ENCODE measurements around the gene CABCOCO1. TPM values are rescaled to one million over a fixed set of nuclear protein-coding genes. Genes with fewer than 3 reads are reported as not detected.
A peak's percentile ranks its signal among the peaks of the same experiment; 100 is the strongest.

Gene CABCOCO1
- total RNA-seq, 1 donor from 2014 or later, result not detected

DNA sequence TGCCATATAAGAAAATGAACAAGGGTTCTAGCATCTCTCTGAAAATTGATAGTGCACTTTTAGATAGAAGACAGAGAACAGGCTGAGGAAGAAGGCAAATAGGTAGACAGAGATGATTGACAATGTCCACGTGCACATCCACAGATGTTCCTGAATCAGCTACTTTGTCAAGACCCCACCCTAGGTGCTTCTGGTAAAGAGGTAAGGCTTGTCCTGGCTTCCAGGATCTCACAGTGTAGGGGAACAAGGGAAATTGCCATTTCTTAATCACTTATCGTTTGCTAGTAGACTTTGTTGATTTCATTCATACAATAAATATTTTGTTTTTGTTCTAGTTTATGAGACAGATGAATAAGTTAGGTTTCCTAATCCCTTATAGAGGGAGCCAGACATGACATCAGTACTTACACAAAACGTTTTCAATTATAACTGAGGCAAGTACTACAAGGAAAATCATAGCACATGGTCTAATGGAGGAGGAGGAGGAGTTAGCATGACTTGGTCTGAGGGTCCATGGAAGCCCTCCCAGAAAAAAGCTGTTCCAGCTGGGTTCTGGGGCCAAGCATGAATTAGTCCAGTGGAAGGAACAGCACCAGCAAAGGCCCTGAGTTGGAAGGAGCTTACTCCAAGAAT, 122.9 kb downstream of the CABCOCO1 start:
- Mint-ChIP-seq H3K9me3 (peaks cover 11% of the 10 kb centered on the region), H3K36me3 (ENCODE audit: low read depth) (no peaks in the 10 kb centered on the region), H3K27ac (peak overlapping the region; percentile 37), H3K4me3 (no peak overlapping the region), H3K27me3 (ENCODE audit: insufficient read depth) (no peaks in the 10 kb centered on the region), H3K4me1 (ENCODE audit: low read depth) (peaks cover 54% of the 10 kb centered on the region)
- intact Hi-C loops (cut with micrococcal nuclease), result loop anchor here (2.0 to 5.0 kb wide), 3 partner anchors 97 to 498 kb away; no protein-coding TSS in a partner anchor
- no peak for DNase-seq (ENCODE audit: low spot score)

DNA sequence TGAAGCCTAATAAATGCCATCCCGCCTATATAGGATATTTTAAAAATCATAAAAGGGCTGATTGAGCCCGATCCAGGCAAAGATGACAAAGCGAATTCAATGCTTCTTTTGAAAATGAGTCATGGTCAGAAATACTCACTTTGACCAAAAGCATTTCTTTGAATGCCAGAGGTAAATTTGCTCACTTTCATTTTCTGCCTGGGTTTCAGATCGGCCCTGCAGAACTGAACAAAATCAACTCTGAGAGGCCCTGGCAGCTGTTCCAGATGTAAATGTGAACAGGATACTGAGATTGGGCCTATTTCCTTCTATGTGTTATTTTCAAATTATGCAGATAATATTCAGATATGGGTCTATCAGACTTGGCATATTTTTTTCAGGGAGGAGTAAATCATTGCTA, 124.0 kb downstream of the CABCOCO1 start:
- no peak overlapping the region for H3K27ac Mint-ChIP-seq
- DNase-seq (ENCODE audit: low spot score), result no peak
- H3K4me3 Mint-ChIP-seq, result no peak overlapping the region

DNA sequence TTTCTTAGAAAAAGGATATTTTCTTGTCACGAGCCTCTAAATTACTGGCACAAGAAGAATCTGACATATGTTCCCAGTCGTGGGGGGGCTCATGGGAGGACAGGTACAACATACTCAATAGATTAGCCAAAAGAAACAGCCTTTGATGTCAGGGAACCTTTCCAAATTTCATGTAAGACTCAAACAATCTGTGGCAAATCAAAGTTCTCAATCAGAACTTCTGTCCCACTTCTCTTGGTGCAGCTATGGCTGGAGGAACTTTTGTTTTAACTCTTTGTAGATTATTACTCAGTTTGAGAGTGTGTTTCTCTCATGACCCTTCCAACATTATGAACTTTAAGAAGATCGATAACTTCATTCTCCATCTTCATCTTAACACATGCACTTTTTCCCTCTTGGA, 124.4 kb downstream of the CABCOCO1 start:
- peaks cover 47% of the 10 kb centered on the region for H3K4me1 Mint-ChIP-seq (ENCODE audit: low read depth)
- no peak for DNase-seq (ENCODE audit: low spot score)
- H3K27ac Mint-ChIP-seq, result no peak overlapping the region
- H3K27me3 Mint-ChIP-seq (ENCODE audit: insufficient read depth), result no peaks in the 10 kb centered on the region
- H3K9me3 Mint-ChIP-seq, result peaks cover 7% of the 10 kb centered on the region
- H3K4me3 Mint-ChIP-seq, result no peak overlapping the region
- intact Hi-C loops (cut with micrococcal nuclease), result loop anchor here (5.0 kb wide), 1 partner anchor 500 kb away; no protein-coding TSS in a partner anchor
- no peaks in the 10 kb centered on the region for H3K36me3 Mint-ChIP-seq (ENCODE audit: low read depth)

More for the DNA sequence above, 124.0 kb downstream of the CABCOCO1 start:
- Mint-ChIP-seq H3K36me3 (ENCODE audit: low read depth) (no peaks in the 10 kb centered on the region), H3K4me1 (ENCODE audit: low read depth) (peaks cover 51% of the 10 kb centered on the region), H3K9me3 (peaks cover 11% of the 10 kb centered on the region), H3K27me3 (ENCODE audit: insufficient read depth) (no peaks in the 10 kb centered on the region)
- intact Hi-C loops (cut with micrococcal nuclease), result loop anchor here (5.0 kb wide), 1 partner anchor 499 kb away; no protein-coding TSS in a partner anchor

DNA sequence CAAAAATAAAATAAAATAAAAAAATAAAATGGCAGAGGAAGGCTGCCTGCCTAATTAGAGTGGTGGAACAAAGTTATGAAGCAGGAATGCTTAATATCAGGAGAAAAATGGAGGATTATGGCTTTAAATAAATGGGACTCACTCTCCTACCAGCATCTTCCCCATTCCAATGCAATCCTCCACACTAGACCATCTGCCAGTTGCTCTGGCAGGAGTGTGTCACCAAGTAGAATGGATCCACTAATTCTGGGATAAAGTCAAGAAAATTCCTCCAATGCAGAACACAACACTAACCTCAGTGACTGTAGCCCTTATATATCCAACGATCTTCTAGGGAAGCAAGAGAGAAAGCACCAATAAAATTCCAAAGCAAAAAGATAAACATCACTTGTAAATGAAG, 126.3 kb downstream of the CABCOCO1 start:
- Mint-ChIP-seq H3K4me3 (no peak overlapping the region), H3K4me1 (ENCODE audit: low read depth) (peaks cover 36% of the 10 kb centered on the region), H3K9me3 (peaks cover 2% of the 10 kb centered on the region), H3K27ac (no peak overlapping the region), H3K27me3 (ENCODE audit: insufficient read depth) (no peaks in the 10 kb centered on the region), H3K36me3 (ENCODE audit: low read depth) (no peaks in the 10 kb centered on the region)
- DNase-seq (ENCODE audit: low spot score), result no peak
- intact Hi-C loops (cut with micrococcal nuclease), result loop anchor here (5.0 kb wide), 1 partner anchor 502 kb away; no protein-coding TSS in a partner anchor

DNA sequence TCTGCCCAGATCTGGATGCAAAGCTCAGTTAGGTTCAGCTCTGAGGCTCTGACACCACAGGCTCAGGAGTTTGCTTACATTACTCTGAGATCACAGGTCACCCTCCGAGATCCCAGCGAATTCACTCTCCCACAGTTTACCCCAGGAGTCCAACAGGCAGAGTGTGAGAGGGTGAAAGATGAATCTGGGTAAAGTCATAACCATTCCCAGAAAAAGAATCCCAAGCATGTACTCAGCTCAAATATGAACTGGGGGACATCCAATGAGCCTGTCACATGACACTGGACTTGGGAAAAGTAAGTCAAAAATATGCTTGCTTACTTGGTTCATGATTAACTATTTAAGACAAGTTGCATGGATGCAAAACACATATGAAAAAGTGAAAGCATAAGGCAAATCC, 128.5 kb downstream of the CABCOCO1 start:
- Mint-ChIP-seq H3K27ac (no peak overlapping the region), H3K27me3 (ENCODE audit: insufficient read depth) (peaks cover under 1% of the 10 kb centered on the region), H3K9me3 (no peaks in the 10 kb centered on the region), H3K4me1 (ENCODE audit: low read depth) (peaks cover 15% of the 10 kb centered on the region), H3K4me3 (no peak overlapping the region), H3K36me3 (ENCODE audit: low read depth) (no peaks in the 10 kb centered on the region)
- intact Hi-C loops (cut with micrococcal nuclease), result no loop called here
- DNase-seq (ENCODE audit: low spot score), result no peak

DNA sequence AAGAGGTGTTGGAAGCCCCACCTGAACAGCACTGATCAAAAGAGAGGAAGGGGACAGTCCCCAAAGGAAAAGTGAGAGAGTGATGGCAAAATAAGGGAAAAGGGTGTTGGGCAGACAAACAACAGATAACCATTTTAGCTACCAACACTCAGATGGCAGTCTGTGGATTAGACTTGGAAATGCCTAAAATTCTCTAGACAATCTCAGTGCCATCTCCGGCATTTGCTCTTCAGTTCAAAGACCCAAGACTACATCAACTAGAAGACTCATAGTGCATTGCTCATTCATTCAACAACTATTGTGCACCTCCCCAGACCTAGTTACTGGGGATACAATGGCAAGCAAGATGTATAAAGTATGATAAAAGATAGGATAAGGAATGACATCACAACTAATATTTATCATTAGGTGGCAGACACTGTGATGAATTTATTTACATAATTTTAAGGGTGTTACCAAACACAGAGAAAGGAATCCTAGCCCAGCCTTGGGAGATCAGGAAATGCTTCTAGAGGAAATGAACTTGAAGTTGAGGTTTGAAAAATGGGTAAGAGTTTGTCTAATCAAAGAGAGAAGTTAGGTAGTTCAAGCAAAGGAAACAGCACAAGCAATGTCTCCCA, 129.5 kb downstream of the CABCOCO1 start:
- DNase-seq (ENCODE audit: low spot score), result no peak
- H3K36me3 Mint-ChIP-seq (ENCODE audit: low read depth), result no peaks in the 10 kb centered on the region
- no peak overlapping the region for H3K27ac Mint-ChIP-seq
- intact Hi-C loops (cut with micrococcal nuclease), result no loop called here
- no peak overlapping the region for H3K4me3 Mint-ChIP-seq
- H3K4me1 Mint-ChIP-seq (ENCODE audit: low read depth), result peaks cover 5% of the 10 kb centered on the region
- H3K27me3 Mint-ChIP-seq (ENCODE audit: insufficient read depth), result peaks cover 3% of the 10 kb centered on the region
- no peaks in the 10 kb centered on the region for H3K9me3 Mint-ChIP-seq

DNA sequence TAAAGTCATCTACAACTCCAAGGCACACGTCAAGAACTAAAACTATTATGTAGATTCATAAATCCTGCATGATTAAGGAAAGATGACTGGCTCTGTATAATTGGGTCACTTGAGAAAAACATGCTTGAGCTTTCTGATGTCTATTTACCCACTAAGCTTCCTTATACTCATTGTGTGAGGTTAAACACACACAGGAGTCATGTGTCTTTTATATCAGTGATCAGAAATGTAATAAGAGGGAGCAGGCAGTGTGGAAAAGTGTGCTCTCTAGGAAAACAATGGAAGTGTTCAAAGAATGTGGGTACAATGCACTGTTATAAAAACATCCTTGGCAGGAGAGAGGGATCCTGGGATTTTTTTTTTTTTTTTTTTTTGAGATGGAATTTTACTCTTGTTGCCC, 130.2 kb downstream of the CABCOCO1 start:
- Mint-ChIP-seq H3K9me3 (no peaks in the 10 kb centered on the region), H3K36me3 (ENCODE audit: low read depth) (no peaks in the 10 kb centered on the region), H3K4me3 (no peak overlapping the region), H3K4me1 (ENCODE audit: low read depth) (no peaks in the 10 kb centered on the region), H3K27ac (no peak overlapping the region), H3K27me3 (ENCODE audit: insufficient read depth) (peaks cover 3% of the 10 kb centered on the region)
- no peak for DNase-seq (ENCODE audit: low spot score)
- intact Hi-C loops (cut with micrococcal nuclease), result no loop called here

DNA sequence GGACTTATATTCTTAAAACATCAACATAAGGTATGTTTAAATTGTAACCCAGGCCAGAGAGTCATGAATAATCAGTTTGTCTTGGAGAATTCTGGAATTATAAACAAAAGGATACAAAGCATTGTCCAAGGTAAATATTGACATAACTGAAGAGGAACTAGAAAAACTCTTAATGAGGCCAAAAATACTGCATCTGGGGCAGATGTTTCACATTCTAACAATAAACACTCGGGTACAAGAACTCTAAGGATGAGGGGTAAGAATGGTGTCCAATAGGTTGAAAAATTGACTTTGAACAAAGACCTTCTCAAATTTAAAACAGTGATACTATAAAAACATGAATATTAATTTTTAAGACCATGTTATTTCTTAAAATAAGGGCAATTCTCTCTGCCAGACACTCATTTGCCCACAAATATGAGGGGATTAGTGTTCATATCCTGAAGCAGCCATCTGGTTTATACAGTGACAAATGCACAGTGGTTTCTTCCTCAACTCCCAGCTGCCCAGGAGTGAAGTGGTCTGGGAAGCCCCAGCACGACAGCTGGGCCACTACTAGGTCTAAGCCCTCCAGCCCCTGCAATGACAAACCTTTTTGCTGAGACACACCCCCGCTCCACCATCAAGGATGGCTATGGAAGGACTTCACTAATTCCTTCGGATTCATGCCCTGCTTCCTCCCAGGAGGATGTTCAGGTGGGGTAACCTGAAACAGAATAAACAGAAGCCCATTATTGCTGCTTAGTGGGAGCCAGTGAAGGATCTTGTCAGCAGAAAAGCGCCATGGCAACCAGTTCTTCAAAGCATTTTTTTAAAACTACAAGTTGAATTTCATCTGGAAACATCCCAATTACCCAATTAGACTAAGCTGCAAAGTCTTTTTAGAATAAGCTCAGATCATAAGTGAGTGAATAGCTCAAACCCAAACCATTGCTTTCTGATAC, 131.3 kb downstream of the CABCOCO1 start:
- no peaks in the 10 kb centered on the region for H3K36me3 Mint-ChIP-seq (ENCODE audit: low read depth)
- no peaks in the 10 kb centered on the region for H3K9me3 Mint-ChIP-seq
- intact Hi-C loops (cut with micrococcal nuclease), result no loop called here
- H3K4me3 Mint-ChIP-seq, result no peak overlapping the region
- DNase-seq (ENCODE audit: low spot score), result no peak
- H3K4me1 Mint-ChIP-seq (ENCODE audit: low read depth), result no peaks in the 10 kb centered on the region
- no peak overlapping the region for H3K27ac Mint-ChIP-seq
- peaks cover 3% of the 10 kb centered on the region for H3K27me3 Mint-ChIP-seq (ENCODE audit: insufficient read depth)

DNA sequence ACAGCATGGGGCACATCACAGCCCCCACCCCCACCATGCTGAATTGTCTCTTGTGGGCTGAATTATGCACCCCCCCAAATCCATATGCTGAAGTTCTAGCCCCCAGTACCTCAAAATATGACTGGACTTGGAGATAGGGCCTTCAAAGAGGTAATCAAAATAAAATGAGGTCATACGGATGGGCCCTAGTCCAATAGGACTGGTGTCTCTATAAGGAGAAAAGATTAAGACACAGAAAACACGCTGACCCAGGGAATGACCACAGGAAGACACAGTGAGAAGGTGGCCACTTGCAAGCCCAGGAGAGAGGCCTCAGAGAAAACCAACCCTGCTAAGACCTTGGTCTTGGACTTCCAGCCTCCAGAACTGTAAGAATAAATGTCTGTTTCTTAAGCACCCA, 132.4 kb downstream of the CABCOCO1 start:
- DNase-seq (ENCODE audit: low spot score), result no peak
- intact Hi-C loops (cut with micrococcal nuclease), result no loop called here
- H3K4me1 Mint-ChIP-seq (ENCODE audit: low read depth), result no peaks in the 10 kb centered on the region
- H3K36me3 Mint-ChIP-seq (ENCODE audit: low read depth), result no peaks in the 10 kb centered on the region
- H3K4me3 Mint-ChIP-seq, result no peak overlapping the region
- H3K9me3 Mint-ChIP-seq, result no peaks in the 10 kb centered on the region
- H3K27me3 Mint-ChIP-seq (ENCODE audit: insufficient read depth), result peaks cover 3% of the 10 kb centered on the region
- H3K27ac Mint-ChIP-seq, result no peak overlapping the region

DNA sequence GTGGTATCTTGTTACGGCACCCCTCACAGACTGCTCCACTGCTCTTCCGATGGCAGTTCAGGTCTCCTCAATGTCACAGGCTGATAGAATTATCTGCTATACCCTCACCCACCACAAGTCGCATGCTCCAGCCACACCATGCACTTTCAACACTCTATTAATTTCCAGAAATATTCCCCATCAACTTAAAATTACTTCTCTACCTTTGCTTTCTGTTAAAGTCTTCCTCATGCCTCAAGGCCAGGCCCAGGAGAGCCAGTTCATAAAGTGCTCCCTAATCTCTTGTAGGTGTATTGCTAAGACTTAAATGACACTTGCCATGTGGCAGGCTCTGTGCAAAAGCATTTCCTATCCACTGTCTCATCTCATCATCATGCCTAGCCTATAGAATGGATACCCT, 132.8 kb downstream of the CABCOCO1 start:
- no peak for DNase-seq (ENCODE audit: low spot score)
- Mint-ChIP-seq H3K36me3 (ENCODE audit: low read depth) (no peaks in the 10 kb centered on the region), H3K4me3 (no peak overlapping the region), H3K27ac (no peak overlapping the region), H3K27me3 (ENCODE audit: insufficient read depth) (peaks cover 3% of the 10 kb centered on the region), H3K9me3 (no peaks in the 10 kb centered on the region), H3K4me1 (ENCODE audit: low read depth) (no peaks in the 10 kb centered on the region)
- intact Hi-C loops (cut with micrococcal nuclease), result no loop called here

DNA sequence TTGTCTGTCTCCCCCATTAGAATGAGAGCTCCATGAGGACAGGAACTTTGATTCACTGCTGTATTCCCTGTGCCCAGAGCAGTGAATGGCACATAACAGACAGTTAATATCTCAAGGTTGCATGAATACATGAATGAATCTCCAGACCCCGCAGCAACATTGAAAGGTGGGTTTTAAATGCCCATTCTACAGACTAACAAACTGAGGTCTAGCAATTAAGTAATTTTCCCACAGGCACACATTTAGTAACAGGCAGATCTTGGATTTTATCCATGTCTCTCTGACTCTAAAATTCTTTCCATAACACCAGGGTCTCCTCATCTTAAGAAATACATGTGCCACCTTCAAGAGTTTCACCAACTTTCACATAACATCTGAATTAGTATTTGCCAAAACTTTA, 134.1 kb downstream of the CABCOCO1 start:
- no peaks in the 10 kb centered on the region for H3K9me3 Mint-ChIP-seq
- intact Hi-C loops (cut with micrococcal nuclease), result no loop called here
- no peak for DNase-seq (ENCODE audit: low spot score)
- H3K27me3 Mint-ChIP-seq (ENCODE audit: insufficient read depth), result peaks cover 3% of the 10 kb centered on the region
- no peak overlapping the region for H3K27ac Mint-ChIP-seq
- no peaks in the 10 kb centered on the region for H3K36me3 Mint-ChIP-seq (ENCODE audit: low read depth)
- H3K4me1 Mint-ChIP-seq (ENCODE audit: low read depth), result no peaks in the 10 kb centered on the region
- no peak overlapping the region for H3K4me3 Mint-ChIP-seq

DNA sequence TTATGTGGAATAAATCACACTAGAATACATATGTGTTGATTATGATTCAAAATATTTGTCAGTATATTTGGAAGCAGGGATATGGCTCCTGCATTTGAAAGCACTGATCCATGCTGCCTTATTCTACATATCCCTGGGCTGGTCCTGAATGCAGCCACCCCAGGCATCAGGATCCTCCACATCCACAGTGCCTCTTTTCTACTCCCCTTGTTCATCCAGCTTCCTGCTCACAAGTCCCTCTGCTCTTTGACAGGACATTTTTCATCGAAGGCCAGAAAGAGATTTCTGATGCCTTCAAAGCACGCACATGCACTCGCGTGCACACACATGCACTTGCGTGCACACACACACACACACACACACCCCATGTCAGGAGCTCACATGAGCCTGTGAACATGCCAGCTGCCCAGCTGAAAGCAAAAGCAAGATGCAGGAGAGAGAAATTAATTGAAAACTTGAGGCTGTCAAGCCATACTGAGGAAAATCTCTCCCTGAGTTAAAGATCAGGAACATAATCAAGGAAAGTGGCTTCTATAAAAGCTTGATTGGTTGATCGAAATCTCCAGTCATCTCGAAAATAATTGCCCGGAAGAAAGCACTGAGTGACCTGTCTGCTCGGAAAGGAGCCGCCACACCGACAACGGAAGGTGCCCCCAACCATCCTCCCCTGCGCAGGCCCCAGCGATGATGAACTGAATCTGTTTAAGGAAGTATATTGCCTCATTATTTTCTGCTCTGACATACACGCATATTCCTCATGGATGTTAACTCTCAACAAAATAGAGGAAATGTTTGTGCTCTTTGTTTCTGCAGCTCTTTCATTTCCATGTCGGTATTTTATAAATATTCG, 134.8 kb downstream of the CABCOCO1 start:
- no peaks in the 10 kb centered on the region for H3K9me3 Mint-ChIP-seq
- DNase-seq (ENCODE audit: low spot score), result no peak
- H3K27me3 Mint-ChIP-seq (ENCODE audit: insufficient read depth), result peaks cover 3% of the 10 kb centered on the region
- no peak overlapping the region for H3K4me3 Mint-ChIP-seq
- no peaks in the 10 kb centered on the region for H3K36me3 Mint-ChIP-seq (ENCODE audit: low read depth)
- no peak overlapping the region for H3K27ac Mint-ChIP-seq
- intact Hi-C loops (cut with micrococcal nuclease), result no loop called here
- no peaks in the 10 kb centered on the region for H3K4me1 Mint-ChIP-seq (ENCODE audit: low read depth)

All from activated T-helper 1 cell treated with anti-CD3 and anti-CD28 coated beads, Interleukin-12 subunit alpha, Interleukin-12 subunit beta, Interleukin-2, Interleukin-4 antibody, amounts not matched to agents 30 ng/mL and 10 ng/mL and 1 ng/mL, durations not matched to agents 14 hours and 24 hours and 36 hours (primary cell).